Panc1 (cell line): ENCODE data around the gene MTMR8. TPM values are rescaled to one million over a fixed set of nuclear protein-coding genes. Genes with fewer than 3 reads are reported as not detected.

Experiments used
- ATAC-seq: fragments of 200-7000 bp; cut with Tn5 transposase; 2 replicates; pipeline ENCODE4 v1.9.1; 2020; ENCODE audit warnings: mild to moderate bottlenecking, moderate library complexity
- BruUV-seq: library from RNA; stranded (reverse); fragments of 400-500 nt; replicated peaks from 2 replicates; lab custom pipeline; 2021; lab: Mats Ljungman, UMichigan
- CTCF ChIA-PET: fragments of 300-600 bp; sonication (Branson Sonifier 250); formaldehyde crosslinking; loops from one replicate; lab custom pipeline; 2022; ENCODE audit warnings: antibody characterized with exemption; lab: Charles Lee
- POLR2A ChIA-PET: fragments of 300-600 bp; sonication (Branson Sonifier 250); formaldehyde crosslinking; loops from one replicate; lab custom pipeline; 2022; ENCODE audit warnings: antibody characterized with exemption; lab: Charles Lee
- DNase-seq: peaks from one replicate; pipeline ENCODE4 v3.0.0-alpha.2; 2010; ENCODE audit warnings: low read depth, low spot score
- H3K27ac ChIP-seq: 2 replicates; pipeline ENCODE4 v1.5.1; 2011; ENCODE audit warnings: mild to moderate bottlenecking, low read length, inconsistent platforms
- H3K27me3 ChIP-seq: fragments of 200-500 bp; sonication (Bioruptor generic); 2 replicates; pipeline ENCODE4 v1.6.0; 2014; ENCODE audit warnings: low read length, inconsistent platforms; ENCODE audit not compliant: control insufficient read depth, insufficient read depth
- H3K36me3 ChIP-seq: fragments of 200-500 bp; sonication (Bioruptor generic); 2 replicates; pipeline ENCODE4 v1.5.1; 2014; ENCODE audit warnings: inconsistent platforms, mild to moderate bottlenecking, low read length, moderate library complexity; ENCODE audit not compliant: control insufficient read depth, insufficient read depth
- H3K4me1 ChIP-seq: 2 replicates; pipeline ENCODE4 v1.5.1; 2011; ENCODE audit warnings: inconsistent platforms, mild to moderate bottlenecking, low read length, moderate library complexity; ENCODE audit not compliant: control insufficient read depth, insufficient read depth
- H3K4me3 ChIP-seq, 2 experiments: 2 replicates each; pipeline ENCODE4 v1.5.1; 2011 to 2012; ENCODE audit warnings: low read depth in 2 of 2, low read length in 2 of 2, mild to moderate bottlenecking in 2 of 2, inconsistent platforms in 1 of 2, moderate library complexity in 1 of 2
- H3K9me3 ChIP-seq: fragments of 200-500 bp; sonication (Bioruptor generic); 2 replicates; pipeline ENCODE4 v1.5.1; 2014; ENCODE audit warnings: low read depth, mild to moderate bottlenecking, inconsistent platforms, low read length, moderate library complexity; ENCODE audit not compliant: control insufficient read depth, insufficient read depth
- POLR2AphosphoS5 ChIP-seq: IDR thresholded peaks from 2 replicates; pipeline ENCODE4 v1.6.1; 2012; ENCODE audit warnings: mild to moderate bottlenecking, low read depth, low read length, moderate library complexity
- SIN3A ChIP-seq: IDR thresholded peaks from 2 replicates; pipeline ENCODE4 v1.6.1; 2012; ENCODE audit warnings: low read depth, mild to moderate bottlenecking, low read length, moderate library complexity, borderline replicate concordance; ENCODE audit not compliant: insufficient read depth
- TCF7L2 ChIP-seq: IDR thresholded peaks from 2 replicates; pipeline ENCODE4 v1.6.1; 2011; ENCODE audit warnings: mild to moderate bottlenecking, low read depth, low read length, inconsistent platforms
- in situ Hi-C: cut with HindIII; loops from 2 replicates; pipeline ENCODE4 v1.10.0; 2016; ENCODE audit warnings: low sequenced_read_pairs, low pct_unique_long_range_greater_than_20kb
- intact Hi-C: fragments of 100-400 bp; cut with micrococcal nuclease; formaldehyde crosslinking; loops from one replicate; pipeline ENCODE4 v1.10.0; 2022; ENCODE audit not compliant: unreplicated experiment
- total RNA-seq: library from RNA; stranded (reverse); gene quantifications from one replicate; pipeline ENCODE4 v1.2.1, GENCODE V29; 2021; ENCODE audit not compliant: unreplicated experiment
- TF ChIP-seq, protein P1 (sequence below): fragments of 450-650 bp; IDR thresholded peaks from 2 replicates; pipeline ENCODE4 v1.5.1; 2017; ENCODE audit warnings: mild to moderate bottlenecking
- TF ChIP-seq, protein P2 (sequence below), 2 experiments: IDR thresholded peaks; 2 replicates each; pipeline ENCODE4 v1.6.1; 2011 to 2012; ENCODE audit warnings: low read depth in 2 of 2, control low read depth in 1 of 2, low read length in 1 of 2, mild to moderate bottlenecking in 1 of 2, moderate library complexity in 1 of 2; ENCODE audit not compliant: insufficient read depth in 1 of 2

MTMR8 gene
- total RNA-seq, 1 experiment from 2014 or later, result 1.3 TPM

DNA sequence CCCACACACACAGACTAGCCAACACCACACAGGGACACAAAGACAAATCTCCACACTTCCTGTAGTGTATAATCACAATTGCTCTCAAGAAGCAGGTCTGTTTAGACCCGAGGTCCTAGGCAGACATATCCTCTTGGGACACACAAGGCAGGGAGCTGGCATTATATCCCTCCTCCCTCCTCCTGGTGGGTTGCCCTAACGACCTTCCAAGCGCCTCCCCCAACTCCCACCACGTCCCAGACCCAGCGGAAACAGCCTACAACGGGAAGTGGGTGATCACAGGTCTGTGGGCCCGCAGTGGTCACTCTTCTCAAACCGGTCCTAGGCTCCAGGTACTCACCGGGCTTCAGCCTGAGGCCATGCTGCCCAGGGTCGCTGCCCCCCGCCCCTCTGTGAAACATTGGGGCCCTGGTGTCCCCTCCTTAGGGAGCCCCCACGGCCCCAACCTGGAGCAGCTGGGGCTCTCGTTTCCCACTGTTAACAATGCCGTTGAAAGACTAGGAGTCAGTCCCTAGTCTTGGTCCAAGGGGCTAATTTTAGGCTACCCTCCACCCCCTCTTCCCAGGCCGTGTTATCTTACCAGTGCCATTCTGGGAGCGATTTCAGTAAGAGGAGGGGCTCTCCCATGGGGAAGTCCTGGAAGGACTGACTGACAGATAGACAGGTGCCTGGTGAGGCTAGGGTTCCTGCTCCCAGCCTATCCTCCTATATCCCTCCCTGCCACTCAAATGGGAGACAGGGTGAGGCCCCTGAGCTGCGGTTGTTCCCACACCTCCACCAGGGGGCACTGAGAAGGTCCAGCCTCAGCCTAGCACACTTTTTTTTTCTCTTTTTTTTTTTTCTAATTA, 164.9 kb downstream of the MTMR8 start, which contains the start of gene ASB12:
Gene ASB12, minus strand, starts transcription at position 485 of the 848 bp plus-strand sequence. CDS start 4,957 bp downstream, outside the sequence.
- ATAC-seq, result no peak

DNA sequence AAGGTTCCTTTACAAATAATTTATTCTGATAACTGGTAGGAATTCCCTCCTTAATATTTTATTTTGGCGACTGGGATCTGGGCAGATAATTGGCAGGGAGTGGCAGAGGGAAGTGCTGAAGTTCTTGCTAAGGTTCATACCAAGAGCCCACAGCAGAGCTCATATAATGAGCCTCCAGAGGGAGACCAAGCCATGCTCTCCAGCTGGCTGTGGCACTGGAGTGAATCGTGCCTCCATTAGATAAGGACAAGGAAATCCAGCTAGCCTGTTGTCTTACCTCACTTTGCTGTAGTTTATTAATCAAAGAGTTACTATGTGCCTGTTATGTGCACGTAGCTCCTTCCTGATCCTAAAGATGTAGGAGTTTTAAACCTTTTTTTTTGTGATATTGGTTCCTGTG, 166.1 kb downstream of the MTMR8 start:
- BruUV-seq, result no TSS peak
- no peak overlapping the region for H3K27ac ChIP-seq
- no peak for TF ChIP-seq TCF7L2
- TF ChIP-seq, protein P1, sequence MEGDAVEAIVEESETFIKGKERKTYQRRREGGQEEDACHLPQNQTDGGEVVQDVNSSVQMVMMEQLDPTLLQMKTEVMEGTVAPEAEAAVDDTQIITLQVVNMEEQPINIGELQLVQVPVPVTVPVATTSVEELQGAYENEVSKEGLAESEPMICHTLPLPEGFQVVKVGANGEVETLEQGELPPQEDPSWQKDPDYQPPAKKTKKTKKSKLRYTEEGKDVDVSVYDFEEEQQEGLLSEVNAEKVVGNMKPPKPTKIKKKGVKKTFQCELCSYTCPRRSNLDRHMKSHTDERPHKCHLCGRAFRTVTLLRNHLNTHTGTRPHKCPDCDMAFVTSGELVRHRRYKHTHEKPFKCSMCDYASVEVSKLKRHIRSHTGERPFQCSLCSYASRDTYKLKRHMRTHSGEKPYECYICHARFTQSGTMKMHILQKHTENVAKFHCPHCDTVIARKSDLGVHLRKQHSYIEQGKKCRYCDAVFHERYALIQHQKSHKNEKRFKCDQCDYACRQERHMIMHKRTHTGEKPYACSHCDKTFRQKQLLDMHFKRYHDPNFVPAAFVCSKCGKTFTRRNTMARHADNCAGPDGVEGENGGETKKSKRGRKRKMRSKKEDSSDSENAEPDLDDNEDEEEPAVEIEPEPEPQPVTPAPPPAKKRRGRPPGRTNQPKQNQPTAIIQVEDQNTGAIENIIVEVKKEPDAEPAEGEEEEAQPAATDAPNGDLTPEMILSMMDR, result peak; percentile 20; the same call in 1 of the 2 replicates
- ChIA-PET POLR2A (no interaction called here), CTCF (no interaction called here)
- DNase-seq (no peak), ATAC-seq (no peak)
- H3K9me3 ChIP-seq, result no peaks in the 10 kb centered on the region
- H3K27me3 ChIP-seq, result no peaks in the 10 kb centered on the region
- H3K4me1 ChIP-seq, result no peaks in the 10 kb centered on the region
- intact Hi-C loops (no loop called here), in situ Hi-C loops (no loop called here)
- H3K4me3 ChIP-seq, result no peak overlapping the region
- H3K36me3 ChIP-seq, result no peaks in the 10 kb centered on the region

More for the DNA sequence above, 164.9 kb downstream of the MTMR8 start, which contains the start of gene ASB12:
- intact Hi-C loops, result no loop called here
- no peaks in the 10 kb centered on the region for H3K27me3 ChIP-seq
- BruUV-seq, result no TSS peak
- no peak within 1 kb of the TSS for H3K4me3 ChIP-seq
- in situ Hi-C loops, result no loop called here
- CTCF ChIA-PET, result no interaction called here
- TF ChIP-seq SIN3A, result no peak
- TF ChIP-seq, protein P2, sequence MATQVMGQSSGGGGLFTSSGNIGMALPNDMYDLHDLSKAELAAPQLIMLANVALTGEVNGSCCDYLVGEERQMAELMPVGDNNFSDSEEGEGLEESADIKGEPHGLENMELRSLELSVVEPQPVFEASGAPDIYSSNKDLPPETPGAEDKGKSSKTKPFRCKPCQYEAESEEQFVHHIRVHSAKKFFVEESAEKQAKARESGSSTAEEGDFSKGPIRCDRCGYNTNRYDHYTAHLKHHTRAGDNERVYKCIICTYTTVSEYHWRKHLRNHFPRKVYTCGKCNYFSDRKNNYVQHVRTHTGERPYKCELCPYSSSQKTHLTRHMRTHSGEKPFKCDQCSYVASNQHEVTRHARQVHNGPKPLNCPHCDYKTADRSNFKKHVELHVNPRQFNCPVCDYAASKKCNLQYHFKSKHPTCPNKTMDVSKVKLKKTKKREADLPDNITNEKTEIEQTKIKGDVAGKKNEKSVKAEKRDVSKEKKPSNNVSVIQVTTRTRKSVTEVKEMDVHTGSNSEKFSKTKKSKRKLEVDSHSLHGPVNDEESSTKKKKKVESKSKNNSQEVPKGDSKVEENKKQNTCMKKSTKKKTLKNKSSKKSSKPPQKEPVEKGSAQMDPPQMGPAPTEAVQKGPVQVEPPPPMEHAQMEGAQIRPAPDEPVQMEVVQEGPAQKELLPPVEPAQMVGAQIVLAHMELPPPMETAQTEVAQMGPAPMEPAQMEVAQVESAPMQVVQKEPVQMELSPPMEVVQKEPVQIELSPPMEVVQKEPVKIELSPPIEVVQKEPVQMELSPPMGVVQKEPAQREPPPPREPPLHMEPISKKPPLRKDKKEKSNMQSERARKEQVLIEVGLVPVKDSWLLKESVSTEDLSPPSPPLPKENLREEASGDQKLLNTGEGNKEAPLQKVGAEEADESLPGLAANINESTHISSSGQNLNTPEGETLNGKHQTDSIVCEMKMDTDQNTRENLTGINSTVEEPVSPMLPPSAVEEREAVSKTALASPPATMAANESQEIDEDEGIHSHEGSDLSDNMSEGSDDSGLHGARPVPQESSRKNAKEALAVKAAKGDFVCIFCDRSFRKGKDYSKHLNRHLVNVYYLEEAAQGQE (IDR thresholded peaks at IDR 0.05; ENCODE audit: insufficient read depth in 1 of 2, low read depth in 2 of 2, low read length in 1 of 2), result no peak
- TF ChIP-seq, protein P1, result no peak
- no peak for TF ChIP-seq TCF7L2
- TF ChIP-seq POLR2AphosphoS5, result no peak
- no peaks in the 10 kb centered on the region for H3K36me3 ChIP-seq
- H3K27ac ChIP-seq, result no peak within 1 kb of the TSS
- no peaks in the 10 kb centered on the region for H3K9me3 ChIP-seq
- no peak for DNase-seq
- POLR2A ChIA-PET, result no interaction called here
- no peaks in the 10 kb centered on the region for H3K4me1 ChIP-seq

Other genes starting within 250 kb of the MTMR8 start
- gene AMER1, start 189.7 kb downstream of the MTMR8 start, total RNA-seq, result 3.9 TPM
- not detected for gene ASB12, start 164.8 kb downstream of the MTMR8 start, total RNA-seq